HepG2 (cell line): ENCODE data around the gene ATP6V0A1. TPM values are rescaled to one million over a fixed set of nuclear protein-coding genes. Genes with fewer than 3 reads are reported as not detected.

Experiments used
- ARID3A ChIP-seq: IDR thresholded peaks from 2 replicates; pipeline ENCODE4 v1.6.1; 2012; ENCODE audit warnings: low read depth, low read length, improper control_type of control experiment
- BCL3 ChIP-seq: sonication (generic); formaldehyde crosslinking; IDR thresholded peaks from 2 replicates; pipeline ENCODE4 v1.5.1; 2020; ENCODE audit warnings: mild to moderate bottlenecking, missing genetic modification reagents, moderate library complexity
- CBX1 ChIP-seq: IDR thresholded peaks from one replicate; pipeline ENCODE4 v1.6.1; 2016; ENCODE audit warnings: antibody characterized with exemption, low read depth
- DZIP1 ChIP-seq: sonication (generic); formaldehyde crosslinking; IDR thresholded peaks from 2 replicates; pipeline ENCODE4 v1.5.0; 2020; ENCODE audit warnings: mild to moderate bottlenecking, missing genetic modification reagents
- FOXA1 ChIP-seq, 2 experiments: fragments of 450-650 bp in 1 of 2; sonication (generic) in 1 of 2; formaldehyde crosslinking in 1 of 2; IDR thresholded peaks; 2 replicates each; pipeline versions ENCODE4 v1.4.0 to v1.6.1; 2016 to 2020; ENCODE audit warnings: missing genetic modification reagents in 1 of 2
- HHEX ChIP-seq: IDR thresholded peaks from 2 replicates; pipeline ENCODE4 v1.6.1; 2016; ENCODE audit warnings: control low read depth
- IKZF5 ChIP-seq: IDR thresholded peaks from 2 replicates; pipeline ENCODE4 v1.6.1; 2018; ENCODE audit warnings: missing genetic modification reagents, mild to moderate bottlenecking, missing compliant biosample characterization
- KDM6A ChIP-seq: IDR thresholded peaks from 2 replicates; pipeline ENCODE4 v1.6.1; 2016; ENCODE audit warnings: low read depth
- NFE2L1 ChIP-seq: sonication (generic); formaldehyde crosslinking; IDR thresholded peaks from 2 replicates; pipeline ENCODE4 v1.4.0; 2020; ENCODE audit warnings: missing genetic modification reagents, mild to moderate bottlenecking, borderline replicate concordance
- RELA ChIP-seq: sonication (generic); formaldehyde crosslinking; IDR thresholded peaks from 2 replicates; pipeline ENCODE4 v1.4.0; 2020; ENCODE audit warnings: missing genetic modification reagents
- SMC3 ChIP-seq: IDR thresholded peaks from 2 replicates; pipeline ENCODE4 v1.6.1; 2011; ENCODE audit warnings: low read length, improper control_type of control experiment
- TEAD3 ChIP-seq: optimal IDR thresholded peaks from 2 replicates; pipeline ENCODE3; 2016; ENCODE audit warnings: borderline replicate concordance
- TFDP2 ChIP-seq: sonication (generic); formaldehyde crosslinking; IDR thresholded peaks from 2 replicates; pipeline ENCODE4 v1.4.0; 2020; ENCODE audit warnings: missing genetic modification reagents
- ZBTB2 ChIP-seq: sonication (generic); formaldehyde crosslinking; IDR thresholded peaks from 2 replicates; pipeline ENCODE4 v1.8.0; 2022; ENCODE audit warnings: low read depth, missing genetic modification reagents
- ZNF468 ChIP-seq: sonication (generic); formaldehyde crosslinking; IDR thresholded peaks from 2 replicates; pipeline ENCODE4 v1.8.0; 2022; ENCODE audit warnings: mild to moderate bottlenecking, moderate library complexity, missing genetic modification reagents
- ZNF496 ChIP-seq: sonication (generic); formaldehyde crosslinking; IDR thresholded peaks from 2 replicates; pipeline ENCODE4 v1.8.1; 2023; ENCODE audit warnings: mild to moderate bottlenecking, moderate library complexity, missing genetic modification reagents; ENCODE audit not compliant: insufficient replicate concordance
- ZNF556 ChIP-seq: sonication (generic); formaldehyde crosslinking; IDR thresholded peaks from 2 replicates; pipeline ENCODE4 v1.4.0; 2020; ENCODE audit warnings: mild to moderate bottlenecking, missing genetic modification reagents, borderline replicate concordance
- ZSCAN22 ChIP-seq: sonication (generic); formaldehyde crosslinking; IDR thresholded peaks from 2 replicates; pipeline ENCODE4 v1.4.0; 2020; ENCODE audit warnings: mild to moderate bottlenecking, missing genetic modification reagents
- polyA plus RNA-seq, 8 experiments: library from polyadenylated mRNA; depleted of rRNA in 3 of 8; stranded (reverse) in 7 of 8; unstranded in 1 of 8; fragments of >200 nt; fragmentation: Illumina TruSeq in 4 of 8; extraction: Trizol in 4 of 8; gene quantifications; 2 replicates each; pipeline versions ENCODE4 v1.2.1 to v1.2.3, GENCODE V29; 2011 to 2016; ENCODE audit warnings: low read depth in 4 of 8, missing spikeins in 1 of 8, mixed read lengths in 1 of 8; ENCODE audit not compliant: insufficient read depth in 1 of 8
- total RNA-seq, 5 experiments: library from RNA; depleted of rRNA; stranded (reverse); fragments of >200 nt; fragmentation: Illumina TruSeq; extraction: Trizol; gene quantifications; 2 replicates each; pipeline ENCODE4 v1.2.3, GENCODE V29; 2016; ENCODE audit warnings: low read depth in 1 of 5

The ATP6V0A1 gene
- total and polyA plus RNA-seq, 2 of the 13 experiments (the other 11 are each of a cell fraction or from before 2014, with no cell fraction given) = 27.9 to 54.1 TPM

GRCh38 chr17:42422958-42423712 is 35.5 kb upstream of the ATP6V0A1 start, which contains the start of gene CAVIN1 (continued):
- TF ChIP-seq ARID3A (no peak), IKZF5 (peak; percentile 79; the same call in 1 of the 2 replicates), CBX1 (no peak), TFDP2 (CRISPR knock-in tag) (peak; percentile 59; the same call in 1 of the 2 replicates), TEAD3 (CRISPR knock-in tag) (peak; percentile 87), RELA (no peak), KDM6A (CRISPR knock-in tag) (no peak), ZNF496 (CRISPR knock-in tag) (no peak), ZNF468 (CRISPR knock-in tag) (no peak), HHEX (CRISPR knock-in tag) (no peak), DZIP1 (CRISPR knock-in tag) (no peak; the same call in 1 of the 2 replicates), NFE2L1 (peak; percentile 24; the same call in 1 of the 2 replicates), ZNF556 (no peak), FOXA1 (IDR thresholded peaks at IDR 0.05) (no peak), FOXA1 (CRISPR knock-in tag; IDR thresholded peaks at IDR 0.05) (no peak), BCL3 (CRISPR knock-in tag) (peak; percentile 34; the same call in 1 of the 2 replicates), ZBTB2 (0 out of 2 replicates have a peak, but pooled peaks have one; percentile 67), SMC3 (no peak), ZSCAN22 (CRISPR knock-in tag) (no peak)
